Measurements from ENCODE around the gene CUZD1.

GRCh38 chr10:122815458-122815857, 30.2 kb downstream of the CUZD1 start:
- TF ChIP-seq CTCF (conservative IDR thresholded peaks at IDR 0.05; ENCODE audit: low read depth in 2 of 2), result no peak
- no peak for TF ChIP-seq POLR2AphosphoS5 (IDR thresholded peaks at IDR 0.05; ENCODE audit: low read depth)
- TF ChIP-seq EZH2 (IDR thresholded peaks at IDR 0.05; ENCODE audit: low read depth, unreplicated experiment), result no peak
- TF ChIP-seq EZH2phosphoT487 (IDR thresholded peaks at IDR 0.05; ENCODE audit: unreplicated experiment), result no peak
- TF ChIP-seq CREB1 (CRISPR knock-in tag; IDR thresholded peaks at IDR 0.05; ENCODE audit: low read depth), result no peak
- TF ChIP-seq JUNB (IDR thresholded peaks at IDR 0.05; ENCODE audit: unreplicated experiment), result no peak
- no peak for TF ChIP-seq ZNF331 (CRISPR knock-in tag; IDR thresholded peaks at IDR 0.05; ENCODE audit: low read depth)
- TF ChIP-seq REST (IDR thresholded peaks at IDR 0.05; ENCODE audit: unreplicated experiment), result no peak
- no peak for TF ChIP-seq ZNF114 (CRISPR knock-in tag; IDR thresholded peaks at IDR 0.05)
- no peak for TF ChIP-seq STAT1 (IDR thresholded peaks at IDR 0.05; ENCODE audit: unreplicated experiment)
